ENCODE measurements around the gene ABHD16A. TPM values are rescaled to one million over a fixed set of nuclear protein-coding genes. Genes with fewer than 3 reads are reported as not detected.

ABHD16A gene
- total RNA-seq, 1 donor: 43.4 TPM

GRCh38 chr6:31654574-31655348 lies 48.4 kb downstream of the ABHD16A start:
- Histone ChIP-seq H4K20me1 (ENCODE audit: insufficient read depth, low read length) (peaks cover 18% of the 10 kb centered on the region), H3K27me3 (ENCODE audit: insufficient read depth, low read length) (no peaks in the 10 kb centered on the region), H3K4me1 (ENCODE audit: insufficient read depth, low read length) (peaks cover 32% of the 10 kb centered on the region), H3K4me2 (ENCODE audit: insufficient read depth, low read length) (no peak overlapping the region), H3K9me3 (ENCODE audit: low read depth, low read length) (no peaks in the 10 kb centered on the region), H3K36me3 (ENCODE audit: insufficient read depth, low read length) (peaks cover 12% of the 10 kb centered on the region), H3K79me2 (ENCODE audit: insufficient read depth, low read length) (peaks cover 75% of the 10 kb centered on the region), H3K27ac (ENCODE audit: low read depth, low read length) (no peak overlapping the region), H3K4me3 (ENCODE audit: insufficient read depth, low read length) (no peak overlapping the region), H2AFZ (ENCODE audit: low read length) (no peak overlapping the region)
- TF ChIP-seq CTCF (IDR thresholded peaks at IDR 0.05; ENCODE audit: extremely low read depth, low read depth, low read length): no peak
- DNase-seq (ENCODE audit: insufficient read length, low spot score, missing footprints): no peak

- H3K79me2 ChIP-seq (ENCODE audit: insufficient read depth, low read length): peaks cover 73% of the 10 kb centered on the region
- peak overlapping the region; percentile 95 for H3K4me3 ChIP-seq (ENCODE audit: insufficient read depth, low read length)
- peak overlapping the region; percentile 99 for H3K27ac ChIP-seq (ENCODE audit: low read depth, low read length)
- peaks cover 27% of the 10 kb centered on the region for H3K36me3 ChIP-seq (ENCODE audit: insufficient read depth, low read length)
- H3K4me2 ChIP-seq (ENCODE audit: insufficient read depth, low read length): peak overlapping the region; percentile 92
- no peaks in the 10 kb centered on the region for H3K9me3 ChIP-seq (ENCODE audit: low read depth, low read length)
- TF ChIP-seq CTCF (IDR thresholded peaks at IDR 0.05; ENCODE audit: extremely low read depth, low read depth, low read length): peak; percentile 6
- peak; percentile 98 for DNase-seq (ENCODE audit: insufficient read length, low spot score, missing footprints)
- H4K20me1 ChIP-seq (ENCODE audit: insufficient read depth, low read length): peaks cover 14% of the 10 kb centered on the region
- H3K27me3 ChIP-seq (ENCODE audit: insufficient read depth, low read length): no peaks in the 10 kb centered on the region
- H2AFZ ChIP-seq (ENCODE audit: low read length): peak overlapping the region; percentile 88
- H3K4me1 ChIP-seq (ENCODE audit: insufficient read depth, low read length): peaks cover 21% of the 10 kb centered on the region
Measured at GRCh38 chr6:31652925-31653724, 50.0 kb downstream of the ABHD16A start.

GRCh38 chr6:31651602-31652191 lies 51.4 kb downstream of the ABHD16A start:
- no peaks in the 10 kb centered on the region for H3K27me3 ChIP-seq (ENCODE audit: insufficient read depth, low read length)
- peaks cover 19% of the 10 kb centered on the region for H3K4me1 ChIP-seq (ENCODE audit: insufficient read depth, low read length)
- H3K4me3 ChIP-seq (ENCODE audit: insufficient read depth, low read length): peak overlapping the region; percentile 95
- peak; percentile 97 for DNase-seq (ENCODE audit: insufficient read length, low spot score, missing footprints)
- H2AFZ ChIP-seq (ENCODE audit: low read length): peak overlapping the region; percentile 88
- no peak for TF ChIP-seq CTCF (IDR thresholded peaks at IDR 0.05; ENCODE audit: extremely low read depth, low read depth, low read length)
- peak overlapping the region; percentile 99 for H3K27ac ChIP-seq (ENCODE audit: low read depth, low read length)
- H3K4me2 ChIP-seq (ENCODE audit: insufficient read depth, low read length): peak overlapping the region; percentile 92
- peaks cover 8% of the 10 kb centered on the region for H4K20me1 ChIP-seq (ENCODE audit: insufficient read depth, low read length)
- peaks cover 26% of the 10 kb centered on the region for H3K36me3 ChIP-seq (ENCODE audit: insufficient read depth, low read length)
- H3K9me3 ChIP-seq (ENCODE audit: low read depth, low read length): no peaks in the 10 kb centered on the region
- H3K79me2 ChIP-seq (ENCODE audit: insufficient read depth, low read length): peaks cover 65% of the 10 kb centered on the region

Data from osteoblast (primary cell).